C1 segment of cervical spinal cord (tissue), 14 donors: ENCODE results near the gene ANO10.
"Not testable (repeated sequence)": the region's sequence is repeated elsewhere in the genome, so short reads cannot be mapped to it uniquely, and the experiment has no call there.

Experiments
- DNase-seq, 14 donors: peaks; one replicate each; lab custom pipeline; 2025; lab: John Stamatoyannopoulos, UW

Gene ANO10

GRCh38 chr3:43373560-43373928 is 248.3 kb downstream of the ANO10 start:
- no peak for DNase-seq

DNA sequence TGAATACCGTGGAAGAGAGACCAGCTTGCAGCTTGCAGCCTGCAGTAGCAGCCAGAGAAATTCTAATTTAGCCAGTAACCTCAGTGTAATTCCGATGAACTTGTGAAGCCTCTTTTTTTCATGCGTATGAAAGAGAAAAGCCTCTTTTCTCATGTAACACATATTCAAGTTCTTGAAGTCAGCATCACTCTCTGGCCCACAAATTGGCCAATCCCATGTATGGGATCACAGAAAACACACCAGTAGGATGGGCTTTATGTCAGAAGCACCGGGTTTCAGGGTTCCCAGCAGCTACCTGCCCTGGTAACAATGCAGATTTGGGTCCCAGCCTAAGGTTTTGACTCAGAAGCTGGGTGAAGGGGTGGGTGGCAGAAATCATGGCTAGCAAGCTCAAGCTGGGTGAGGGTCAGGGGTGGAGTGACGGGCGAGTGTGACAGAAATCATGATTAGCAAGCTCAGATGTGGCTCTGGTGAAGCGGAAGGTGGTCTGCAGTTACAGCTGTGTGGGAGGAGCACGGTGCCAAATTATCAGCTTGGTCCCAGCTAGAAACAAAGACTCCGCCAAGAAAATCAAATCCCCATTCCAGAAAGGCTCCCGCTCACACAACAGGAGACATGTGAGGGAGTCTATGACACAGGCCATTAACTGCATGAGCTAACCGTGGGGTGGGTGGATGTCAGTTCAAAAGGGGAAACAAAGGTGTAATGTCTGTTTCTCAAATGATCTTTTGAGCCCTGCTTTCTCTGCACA is 248.8 kb downstream of the ANO10 start:
- no peak for DNase-seq

- no peak for DNase-seq
These were observed 249.6 kb downstream of the ANO10 start for GRCh38 chr3:43372007-43372740.

- no peak for DNase-seq
These were observed 250.3 kb downstream of the ANO10 start for GRCh38 chr3:43371494-43371893.

DNA sequence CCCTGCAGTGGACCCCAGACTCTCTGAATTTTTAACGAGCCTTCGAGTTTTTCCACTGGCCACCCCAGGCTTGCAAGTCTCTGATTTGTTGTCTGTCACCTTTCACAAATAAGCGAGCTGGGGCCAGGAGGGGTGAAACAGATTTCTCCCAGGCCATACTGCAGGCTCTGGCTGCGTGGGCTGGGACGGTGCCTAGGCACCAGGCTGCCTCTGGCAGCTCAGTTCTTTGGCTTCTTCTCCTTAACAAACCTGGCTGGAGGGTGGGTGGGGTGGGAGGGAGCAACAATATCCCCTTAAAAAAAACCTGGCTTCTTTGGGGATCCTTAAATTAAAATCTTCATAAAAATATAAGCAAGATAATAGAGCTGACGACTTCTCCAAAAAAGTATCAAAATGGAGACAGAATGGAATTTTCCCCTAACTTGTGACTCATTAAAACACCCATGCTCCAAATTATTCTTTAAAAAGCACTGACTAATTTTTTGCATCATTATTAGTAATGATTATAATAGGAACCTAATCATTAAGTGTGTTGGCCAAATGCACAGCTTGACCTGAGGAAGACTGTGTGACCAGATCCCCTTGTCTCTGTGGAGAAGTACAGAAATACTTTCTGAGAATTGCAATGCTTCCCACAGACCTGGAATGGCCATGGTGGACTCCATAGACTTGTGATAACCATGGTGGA is 251.4 kb downstream of the ANO10 start:
- no peak for DNase-seq

- DNase-seq = no peak
These were observed 252.2 kb downstream of the ANO10 start for GRCh38 chr3:43369404-43370292.

GRCh38 chr3:43366885-43367284 is 254.9 kb downstream of the ANO10 start:
- no peak for DNase-seq

- no peak for DNase-seq
These were observed 255.3 kb downstream of the ANO10 start for GRCh38 chr3:43366481-43366880.

DNA sequence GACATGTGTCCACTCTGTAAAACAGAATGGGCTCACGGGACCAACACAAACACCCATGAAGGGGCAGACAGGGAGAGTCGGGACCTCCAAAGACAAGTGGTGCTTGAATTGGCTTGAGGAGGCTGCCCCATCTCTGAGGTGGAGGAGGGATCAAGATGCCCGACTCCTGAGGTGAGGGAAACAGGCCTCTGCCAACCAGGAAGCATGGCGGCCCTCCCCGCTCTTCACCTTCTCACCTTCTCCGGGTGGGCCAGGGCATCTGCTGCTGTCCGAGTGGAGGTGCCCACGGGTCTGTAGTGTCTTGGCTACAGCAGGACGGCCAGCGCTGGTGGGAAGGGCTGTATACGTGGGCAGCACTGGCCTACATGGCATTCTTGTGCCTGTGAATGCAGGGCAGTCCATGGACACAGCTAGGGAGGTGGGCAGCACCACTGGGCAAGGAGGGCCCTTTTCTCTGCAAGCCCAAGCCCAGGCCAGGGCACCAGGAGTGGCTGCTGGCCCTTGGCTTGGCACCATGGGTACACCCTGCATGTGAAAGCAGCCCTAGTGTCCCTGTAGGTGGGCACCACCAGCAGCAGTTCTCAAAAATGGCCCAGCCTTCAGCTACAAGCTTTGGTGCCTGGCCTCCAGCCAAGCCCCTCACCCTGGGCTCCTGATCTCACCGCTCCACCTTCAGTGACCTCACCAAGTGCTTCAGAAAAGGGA is 256.1 kb downstream of the ANO10 start:
- no peak for DNase-seq

GRCh38 chr3:43364926-43365325 is 256.9 kb downstream of the ANO10 start:
- DNase-seq = peak in 1 of 14 donors; percentile 12

DNA sequence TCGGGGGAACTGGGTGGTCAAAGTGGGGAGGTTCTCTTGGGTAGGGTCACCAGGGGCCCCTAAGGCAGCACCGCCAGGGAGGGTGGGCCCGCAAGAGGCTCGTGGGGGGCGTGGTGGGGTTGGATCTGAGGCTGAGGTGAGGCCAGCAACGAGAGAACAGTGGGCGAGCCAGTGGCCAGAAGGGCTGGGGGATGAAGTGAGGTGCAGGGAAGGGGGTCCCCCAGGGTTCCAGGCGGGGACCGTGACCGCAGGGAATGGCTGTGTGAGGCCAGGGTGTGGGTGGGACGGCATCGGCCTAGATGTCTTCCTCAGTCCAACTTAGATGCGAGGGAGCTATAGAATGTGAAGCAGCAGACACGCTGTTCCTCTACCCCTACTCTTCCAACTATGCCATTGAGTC is 257.3 kb downstream of the ANO10 start:
- DNase-seq = no peak

GRCh38 chr3:43363621-43364266 is 258.1 kb downstream of the ANO10 start:
- no peak for DNase-seq

DNA sequence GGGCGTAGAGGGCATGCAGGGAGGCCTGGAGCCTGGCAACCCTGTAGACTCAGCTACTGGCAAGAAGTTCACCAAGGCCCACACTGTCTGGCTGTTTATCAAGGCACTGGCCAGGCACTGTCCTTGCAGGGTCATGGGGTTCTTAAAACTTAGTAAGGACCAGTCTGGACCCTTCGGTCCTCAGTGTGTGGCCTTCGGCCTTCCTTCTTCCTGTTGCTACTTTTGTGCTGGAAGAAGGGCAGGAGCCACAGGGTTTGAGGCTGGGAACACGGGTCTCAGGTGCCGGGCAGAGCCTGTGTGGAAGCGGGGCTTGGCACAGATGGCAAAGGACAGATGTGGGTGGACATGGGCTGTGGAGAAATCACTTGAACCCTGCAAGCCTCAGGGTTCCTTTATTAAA is 258.9 kb downstream of the ANO10 start:
- no peak for DNase-seq

DNA sequence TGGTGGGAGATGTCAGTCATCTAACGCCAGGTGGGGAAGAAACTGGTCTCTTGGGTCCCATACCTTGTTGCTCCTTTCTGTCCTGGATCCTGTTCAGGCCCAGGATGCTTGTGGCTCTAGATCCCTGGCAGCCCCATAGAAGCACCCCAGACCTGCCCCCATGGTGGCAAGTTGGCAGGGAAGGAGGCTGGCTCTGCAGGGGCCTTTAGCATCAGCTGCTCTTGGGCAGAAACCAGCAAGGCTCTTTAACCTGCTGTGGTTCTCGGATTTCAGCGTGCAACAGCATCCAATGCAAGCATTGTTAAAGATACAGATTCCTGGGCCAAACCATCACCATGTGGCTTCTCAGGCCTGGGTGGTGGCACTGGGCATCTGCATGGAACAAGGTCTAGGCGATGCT is 259.6 kb downstream of the ANO10 start:
- no peak for DNase-seq

- DNase-seq = no peak
These were observed 260.7 kb downstream of the ANO10 start for GRCh38 chr3:43361077-43361476.

DNA sequence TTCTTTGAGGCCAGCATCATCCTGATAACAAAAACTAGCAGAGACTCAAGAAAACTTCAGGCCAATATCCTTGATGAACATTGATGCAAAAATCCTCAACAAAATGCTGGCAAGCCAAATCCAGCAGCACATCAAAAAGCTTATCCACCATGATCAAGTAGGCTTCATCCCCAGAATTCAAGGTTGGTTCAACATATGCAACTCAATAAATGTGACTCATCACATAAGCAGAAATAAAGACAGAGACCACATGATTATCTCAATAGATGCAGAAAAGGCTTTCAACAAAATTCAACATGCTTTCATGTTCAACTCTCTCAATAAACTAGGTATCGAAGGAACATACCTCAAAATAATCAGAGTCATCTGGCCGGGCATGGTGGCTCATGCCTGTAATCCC is 265.8 kb downstream of the ANO10 start:
- not testable (repeated sequence) for DNase-seq

DNA sequence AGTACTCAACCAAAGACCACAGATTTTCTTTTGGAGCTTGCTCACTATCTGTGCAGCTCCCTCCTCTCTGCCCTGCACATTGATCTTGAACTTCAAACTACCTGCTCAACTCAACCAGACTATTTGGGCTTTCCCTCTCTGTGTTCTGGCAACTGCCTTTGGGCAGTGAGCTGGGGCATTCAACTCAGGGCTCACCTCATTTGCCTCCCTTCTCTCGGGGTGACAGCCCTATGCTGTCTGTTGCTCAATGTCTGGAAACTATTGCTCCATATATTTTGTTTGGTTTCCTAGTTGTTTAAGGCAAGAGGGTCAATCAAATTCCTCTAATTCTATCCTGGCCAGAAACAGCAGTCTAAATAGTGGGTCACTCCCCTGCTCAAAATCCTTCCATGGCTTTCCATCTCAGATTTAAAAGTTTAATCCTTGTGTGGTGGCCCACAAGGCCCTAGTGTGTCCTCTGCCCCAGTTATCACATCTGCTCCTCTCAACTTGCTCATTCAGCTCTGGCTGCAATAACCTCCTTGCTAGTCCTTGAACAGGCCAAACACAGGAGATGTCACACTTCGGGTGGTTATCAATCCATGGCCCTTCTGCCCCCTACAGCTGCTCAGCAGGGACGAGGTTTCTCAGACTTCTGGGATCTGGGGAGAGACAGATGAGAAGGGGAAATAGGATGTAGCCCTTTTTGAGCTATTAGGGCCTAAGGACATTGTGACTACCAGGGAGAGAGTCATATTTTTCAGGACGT is 267.7 kb downstream of the ANO10 start:
- no peak for DNase-seq

DNA sequence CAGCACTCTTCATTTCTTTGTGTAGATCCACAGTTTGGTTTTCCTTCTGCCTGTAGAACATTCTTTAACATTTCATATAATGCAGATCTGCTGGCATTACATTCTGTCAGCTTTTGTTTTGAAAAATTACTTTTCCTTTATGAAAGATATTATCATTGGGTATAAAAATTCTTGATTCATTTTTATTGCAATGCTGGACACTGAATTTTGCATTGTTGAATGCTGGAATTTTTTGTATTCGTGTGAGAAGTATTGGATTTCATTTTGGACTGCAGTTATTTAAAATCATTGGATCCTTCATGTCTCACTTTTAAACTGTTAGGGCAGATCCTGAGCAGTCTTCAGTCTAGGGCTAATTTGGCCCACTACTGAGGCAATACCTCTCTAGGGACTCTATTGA is 268.4 kb downstream of the ANO10 start:
- no peak for DNase-seq

GRCh38 chr3:43349716-43350115 is 272.1 kb downstream of the ANO10 start:
- DNase-seq = no peak
